GM21825 (cell line): ENCODE data around the gene LRP1B.

ENCODE experiments used
- ATAC-seq: cut with Tn5 transposase; IDR thresholded peaks from one replicate; pipeline ENCODE4 v1.9.1; 2021; ENCODE audit warnings: mild to moderate bottlenecking, moderate library complexity; ENCODE audit not compliant: unreplicated experiment

Gene LRP1B

DNA sequence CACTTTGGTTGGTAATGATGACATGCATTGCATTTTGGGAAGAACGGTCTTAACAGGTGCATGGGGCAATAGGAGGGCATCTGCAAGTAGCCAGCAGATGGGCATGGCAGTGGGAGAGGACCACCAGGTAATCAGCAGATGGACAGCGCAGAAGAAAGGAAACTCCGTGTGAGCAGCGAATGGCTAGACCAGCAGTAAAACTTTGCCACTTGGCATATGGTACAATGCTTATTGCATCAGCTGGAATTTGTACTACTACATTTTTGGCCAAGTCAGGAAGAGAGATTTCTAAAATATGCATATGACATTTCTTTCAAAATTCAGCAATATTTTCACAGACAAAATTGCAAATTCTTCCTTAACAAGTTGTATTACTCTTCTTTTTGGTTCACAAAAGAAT is 768.5 kb downstream of the LRP1B start:
- ATAC-seq, result no peak

DNA sequence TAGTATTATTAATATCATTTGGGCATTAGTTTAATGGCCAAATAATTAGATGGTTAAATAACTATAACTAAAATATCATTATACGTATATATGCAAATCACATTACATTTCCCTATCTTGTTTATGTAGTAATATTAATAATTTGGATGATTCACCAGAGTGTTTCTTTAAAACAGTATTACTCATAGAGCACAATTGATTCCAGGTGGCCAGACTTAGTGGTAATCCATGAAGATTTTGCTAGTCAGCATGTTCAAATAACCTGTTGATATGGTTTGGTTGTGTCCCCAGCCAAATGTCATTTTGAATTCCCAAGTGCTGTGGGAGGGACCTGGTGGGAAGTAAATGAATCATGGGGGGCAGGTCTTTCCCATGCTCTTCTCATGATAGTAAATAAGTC is 782.3 kb downstream of the LRP1B start:
- ATAC-seq, result no peak

DNA sequence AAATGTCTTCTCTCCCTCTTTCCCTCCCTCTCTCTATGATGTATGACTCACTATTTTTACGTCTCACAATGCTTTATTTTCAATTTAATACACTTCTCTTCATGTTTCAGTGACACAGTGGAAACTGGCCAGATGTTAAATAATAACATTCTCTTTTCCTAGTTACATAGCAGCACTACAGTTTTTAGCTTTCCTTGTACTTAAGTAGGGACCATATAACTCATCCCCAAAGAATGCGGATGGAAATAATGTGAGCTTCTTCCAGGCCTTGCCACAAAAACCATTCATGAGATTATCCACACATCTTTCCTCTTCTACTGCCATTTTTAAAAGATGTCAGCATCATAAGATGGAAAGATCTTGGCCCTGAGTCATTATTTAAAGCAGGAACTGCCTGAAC is 789.4 kb downstream of the LRP1B start:
- no peak for ATAC-seq

DNA sequence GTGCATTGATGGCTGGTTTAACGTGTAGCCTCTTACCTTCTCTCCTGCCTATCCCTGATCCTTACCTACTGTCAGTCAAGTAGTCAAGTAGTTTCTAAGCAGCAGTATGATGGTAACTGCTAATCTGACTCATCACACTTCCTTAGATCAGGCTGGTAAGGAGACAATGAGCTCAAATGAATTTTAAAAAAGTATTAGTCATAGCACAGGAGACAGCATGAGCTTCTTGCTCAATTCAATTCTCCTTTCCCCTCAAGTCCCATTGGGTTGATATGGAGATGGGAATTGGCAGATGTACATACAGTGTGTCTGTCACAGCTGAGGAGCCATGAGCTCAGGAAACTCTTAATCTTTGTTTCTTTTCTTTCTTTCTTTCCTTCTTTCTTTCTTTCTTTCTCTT is 799.7 kb downstream of the LRP1B start:
- no peak for ATAC-seq

DNA sequence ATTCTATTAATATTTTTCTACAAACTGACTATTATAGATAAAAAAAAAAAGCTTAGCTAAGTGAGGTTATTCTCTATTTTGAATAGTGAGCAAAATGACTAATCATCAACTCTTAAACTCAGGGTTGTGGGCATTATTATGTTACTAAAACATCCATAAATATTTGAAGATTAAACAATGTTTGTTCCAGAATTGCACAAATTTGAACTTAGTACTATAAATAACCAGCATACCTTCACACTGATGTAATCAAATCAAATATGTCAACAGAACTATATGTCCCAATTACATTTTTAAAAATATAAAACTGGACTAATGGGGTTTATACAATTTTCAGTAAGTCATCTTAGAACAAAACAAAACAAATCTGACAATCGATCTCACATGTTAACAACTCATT is 800.9 kb downstream of the LRP1B start:
- ATAC-seq, result no peak

DNA sequence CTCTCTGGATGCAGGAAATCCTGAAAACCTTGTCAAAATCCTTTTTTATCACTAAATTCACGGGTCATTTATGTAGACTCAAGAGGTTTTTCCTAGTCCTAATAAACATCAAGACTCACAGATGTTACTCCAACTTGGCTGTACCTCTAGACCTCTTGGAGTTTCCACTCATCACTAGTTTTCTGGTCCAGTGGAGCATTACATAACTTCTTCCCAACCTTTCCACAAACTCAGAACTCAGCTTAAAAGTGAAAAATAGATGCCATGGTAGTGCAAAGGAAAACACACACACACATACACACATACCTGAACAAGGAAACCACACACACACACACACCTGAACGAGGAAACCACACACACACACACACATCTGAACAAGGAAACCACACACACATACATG is 807.2 kb downstream of the LRP1B start:
- no peak for ATAC-seq

DNA sequence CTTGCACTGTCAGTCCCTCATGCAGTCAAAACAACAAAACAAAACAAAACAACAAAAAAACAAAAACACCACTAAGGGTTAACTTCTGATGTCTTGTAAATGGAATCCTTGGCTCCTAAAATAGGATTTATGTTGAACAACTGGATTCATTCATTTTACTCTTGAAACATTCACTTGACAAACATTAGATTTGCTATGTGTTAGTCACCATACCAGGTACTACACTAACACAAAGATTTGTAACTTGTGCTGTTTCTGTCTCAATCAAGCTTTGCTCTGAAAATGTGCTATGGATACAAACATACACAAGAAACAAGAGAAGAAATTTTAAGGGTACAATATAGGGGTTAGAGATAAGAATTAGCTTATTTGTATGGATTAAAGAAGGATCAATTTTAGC is 812.8 kb downstream of the LRP1B start:
- no peak for ATAC-seq

DNA sequence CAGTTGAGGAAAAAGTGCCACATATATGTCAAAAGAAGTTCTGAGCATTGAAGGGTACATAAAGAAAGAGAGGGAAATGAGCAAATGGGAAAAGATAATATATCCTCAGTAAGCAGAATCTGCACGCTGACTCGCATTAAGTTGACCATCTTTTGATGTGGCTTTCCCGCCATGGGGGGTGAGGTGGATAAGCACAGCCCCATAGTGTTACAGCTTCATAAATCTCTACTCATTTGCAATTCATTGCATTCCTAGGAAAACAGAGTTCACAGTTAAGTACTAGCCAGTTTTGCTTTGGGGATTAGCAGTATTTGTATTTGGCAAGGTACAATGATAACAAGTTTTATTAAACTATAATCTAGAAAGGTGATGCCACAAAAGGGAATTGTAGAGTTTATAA is 814.2 kb downstream of the LRP1B start:
- ATAC-seq, result no peak

DNA sequence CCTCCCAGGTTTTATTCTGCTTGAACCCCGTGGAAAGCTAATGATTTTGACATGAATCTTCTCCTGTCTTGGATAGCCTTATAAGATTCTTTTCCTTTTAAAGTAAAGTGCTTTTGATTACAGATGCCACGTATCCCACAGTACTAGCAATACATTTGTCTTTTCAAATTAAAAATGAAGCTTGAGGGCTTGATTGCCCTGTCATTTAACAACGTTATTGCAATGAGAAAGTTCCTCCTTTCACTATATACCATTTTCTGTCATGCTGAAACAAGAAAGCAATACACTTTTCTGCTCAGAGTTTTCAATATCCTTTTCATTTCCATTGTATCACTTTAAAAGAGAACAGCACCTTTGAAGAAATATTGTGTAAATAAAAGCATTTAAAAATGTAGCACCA is 814.7 kb downstream of the LRP1B start:
- ATAC-seq, result no peak

DNA sequence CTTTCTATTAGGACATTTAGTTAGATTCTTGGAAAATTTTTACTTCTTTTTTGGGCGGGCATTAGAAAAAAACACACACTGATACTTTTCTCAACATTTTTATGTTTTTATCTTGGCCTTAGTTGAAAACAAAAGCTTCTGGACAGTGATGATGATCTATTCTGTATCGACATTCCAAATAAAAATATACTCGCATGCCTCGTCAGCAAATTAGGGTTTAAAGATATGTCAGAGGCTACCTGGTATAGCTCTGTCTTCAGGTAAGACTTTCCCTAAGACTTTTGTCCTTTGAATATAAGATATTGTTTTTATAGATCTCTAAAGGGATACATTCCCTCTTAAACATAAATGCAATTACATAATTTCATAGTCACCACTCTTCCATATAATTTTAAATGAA is 816.8 kb downstream of the LRP1B start:
- no peak for ATAC-seq

DNA sequence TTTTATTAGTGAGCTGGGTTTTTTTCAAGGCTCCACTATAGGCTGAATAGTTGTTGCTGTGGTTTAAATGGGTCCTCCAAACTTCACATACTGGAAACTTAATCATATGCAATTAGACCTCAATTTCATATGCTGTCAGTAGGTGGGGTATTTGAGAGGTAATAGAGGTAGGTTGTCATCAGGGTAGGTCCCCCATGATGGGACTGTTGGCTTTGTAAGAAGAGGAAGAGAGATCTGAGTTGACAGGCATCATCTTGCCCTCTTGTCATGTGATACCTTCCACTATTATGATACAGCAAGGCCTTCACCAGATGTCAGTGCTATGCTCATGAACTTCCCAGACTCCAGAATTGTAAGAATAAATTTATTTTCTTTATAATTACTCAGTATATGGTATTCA is 819.4 kb downstream of the LRP1B start:
- no peak for ATAC-seq

DNA sequence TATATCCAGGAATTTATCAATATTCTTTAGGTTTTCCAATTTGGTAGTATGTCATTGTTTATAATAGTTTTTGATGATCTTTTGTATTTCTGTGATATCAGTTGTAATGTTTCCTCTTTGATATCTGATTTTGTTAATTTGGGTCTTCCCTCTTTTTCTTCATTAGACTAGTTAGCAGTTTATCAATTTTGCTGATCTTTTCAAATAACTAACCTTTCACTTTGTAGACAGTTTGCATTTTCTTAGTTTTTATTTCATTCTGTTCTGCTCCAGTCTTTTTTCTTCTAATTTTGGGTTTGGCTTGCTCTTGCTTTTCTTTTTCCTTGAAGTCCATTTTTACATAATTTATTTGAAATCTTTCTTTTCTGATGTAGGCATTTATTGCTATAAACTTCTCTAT is 824.4 kb downstream of the LRP1B start:
- ATAC-seq, result no peak

DNA sequence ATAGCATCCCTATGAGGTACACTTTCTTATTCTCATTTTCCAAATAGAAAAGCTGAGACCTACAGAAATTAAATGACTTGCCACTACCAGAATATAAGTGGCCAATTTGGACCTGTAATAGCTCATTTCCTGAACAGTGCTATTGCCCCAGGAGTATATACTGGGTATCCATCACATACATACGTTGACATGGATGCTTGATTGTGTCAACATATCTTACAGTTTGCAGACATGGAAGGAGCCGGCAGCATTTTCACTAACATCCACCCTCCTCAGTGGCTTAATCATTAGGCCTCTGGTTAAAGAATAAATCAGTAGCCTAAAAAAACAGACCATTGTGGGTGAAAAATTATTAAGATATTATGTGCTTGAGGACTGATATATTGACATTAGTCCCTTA is 829.3 kb downstream of the LRP1B start:
- no peak for ATAC-seq

DNA sequence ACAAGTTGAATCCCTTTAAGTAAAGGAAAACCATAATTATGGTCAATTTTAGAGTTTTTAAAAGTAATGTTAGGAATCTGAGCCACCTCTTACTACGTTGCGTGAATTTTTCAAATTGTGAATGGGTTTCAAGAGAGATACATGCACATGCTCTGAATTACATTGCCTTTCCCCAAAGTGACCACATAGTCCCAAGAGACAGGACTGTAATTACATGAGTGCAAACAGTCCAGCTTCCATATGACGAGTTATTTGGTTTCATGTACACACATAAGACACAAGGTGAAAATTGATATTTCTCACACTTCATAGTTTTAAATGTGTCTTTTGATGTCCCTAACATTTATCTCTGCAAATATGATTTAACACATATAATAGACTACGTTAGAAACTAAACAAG is 850.8 kb downstream of the LRP1B start:
- ATAC-seq, result no peak

DNA sequence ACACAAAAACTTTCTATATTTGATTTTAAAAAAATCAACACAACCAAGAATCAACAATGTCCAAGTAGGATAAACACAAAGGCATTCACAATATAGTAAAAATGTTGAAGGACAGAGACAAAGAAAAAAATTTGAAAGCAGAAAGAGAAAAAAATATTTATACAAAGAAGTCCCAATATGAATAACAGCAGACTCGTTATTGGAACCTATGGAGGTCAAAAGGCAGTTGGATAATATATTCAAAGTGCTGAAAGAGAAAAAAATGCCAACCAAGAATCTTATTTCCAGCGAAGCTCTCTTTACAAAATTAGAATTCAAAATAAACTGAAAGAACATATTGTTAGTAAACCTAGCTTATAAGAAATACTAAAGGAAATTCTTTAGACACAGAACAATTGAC is 859.5 kb downstream of the LRP1B start:
- ATAC-seq, result no peak

DNA sequence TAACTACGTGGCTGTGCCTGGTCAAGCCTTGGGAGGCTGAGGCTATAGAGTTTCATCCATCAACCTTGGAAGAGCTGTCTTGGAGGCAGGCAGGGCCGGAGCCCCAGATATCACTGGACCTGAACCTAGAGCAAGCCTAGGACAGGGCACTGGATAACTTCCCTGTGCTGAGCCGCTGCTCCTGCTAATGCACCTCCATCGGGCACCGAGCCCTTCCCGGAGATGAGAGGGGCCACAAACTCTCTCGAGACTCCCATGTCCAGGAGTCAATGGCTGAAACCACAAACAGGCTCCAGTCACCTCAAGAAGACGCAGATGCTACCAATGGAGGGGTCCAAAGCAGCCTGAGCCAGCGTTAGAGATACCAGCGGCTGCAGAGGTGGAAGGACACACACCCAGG is 866.0 kb downstream of the LRP1B start:
- ATAC-seq, result no peak

DNA sequence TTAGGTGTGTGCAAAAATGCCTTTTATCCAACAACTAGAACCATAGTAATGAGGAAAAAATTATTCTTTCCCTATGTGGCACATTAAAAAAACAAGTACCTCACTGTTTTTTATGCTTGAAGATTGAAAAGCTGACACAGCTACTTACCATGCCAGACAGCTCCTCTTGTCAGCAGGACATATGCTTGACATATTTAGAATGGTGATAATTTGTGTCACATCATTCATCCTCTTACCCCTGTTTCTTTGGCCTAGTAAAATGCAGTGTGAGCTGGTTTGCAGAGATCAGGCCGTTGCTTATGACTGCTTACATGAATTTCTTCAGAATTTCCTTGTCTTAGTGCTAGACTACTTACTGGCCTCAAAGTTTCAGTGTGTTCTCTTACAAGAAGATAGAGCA is 869.9 kb downstream of the LRP1B start:
- ATAC-seq, result no peak

DNA sequence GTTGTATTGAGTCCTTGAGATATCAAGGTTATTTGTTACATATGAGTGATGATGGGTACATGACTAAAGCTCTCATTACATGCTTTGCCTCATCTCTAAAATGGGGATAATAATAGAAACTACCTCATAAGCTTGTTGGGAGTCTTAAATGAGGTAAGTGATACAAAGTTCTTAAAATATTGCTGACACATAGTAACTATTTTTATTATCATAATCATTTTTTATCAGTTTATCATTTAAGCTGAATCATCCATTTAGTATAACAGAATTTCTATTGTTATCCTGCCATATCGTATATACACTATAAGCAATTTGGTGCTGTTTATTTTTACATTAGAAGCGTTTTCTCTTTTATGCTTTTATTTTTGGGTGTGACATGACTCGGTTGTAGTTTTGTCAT is 871.1 kb downstream of the LRP1B start:
- ATAC-seq, result no peak

DNA sequence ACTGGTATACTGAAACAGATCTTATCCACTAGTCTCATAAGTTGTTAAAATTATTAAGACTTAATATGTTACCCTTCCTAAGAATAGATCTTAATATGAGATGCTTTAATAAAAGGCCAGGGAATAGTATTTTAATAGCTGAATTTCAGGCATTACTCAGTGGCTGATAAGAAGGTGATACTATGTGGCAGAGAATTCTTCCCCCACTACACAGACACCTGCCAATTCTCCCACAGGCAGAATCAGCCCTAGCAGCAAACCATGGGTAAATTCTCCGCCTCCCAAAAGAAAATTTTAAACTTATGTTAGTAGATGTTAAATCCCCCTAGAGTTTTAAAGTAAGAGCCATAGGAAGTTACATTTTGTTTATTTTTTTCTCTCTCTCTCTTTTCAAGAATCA is 888.8 kb downstream of the LRP1B start:
- no peak for ATAC-seq

DNA sequence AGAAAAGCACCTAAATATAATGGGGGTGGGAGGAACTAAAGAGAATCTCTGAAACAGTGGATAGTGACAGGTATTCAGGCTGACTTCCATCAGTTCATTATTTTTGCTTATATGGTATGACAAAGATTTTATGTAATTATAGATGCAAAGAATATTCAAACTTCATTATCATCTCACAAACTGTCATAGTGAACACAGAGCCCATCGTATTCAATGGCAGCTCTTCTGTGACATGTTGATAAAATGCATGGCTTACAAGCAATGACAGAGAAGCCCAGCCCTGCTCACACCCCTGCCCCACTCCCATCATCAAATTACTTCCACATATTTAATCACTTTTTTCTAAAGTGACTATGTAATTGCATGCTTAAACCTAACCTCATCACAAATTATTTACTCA is 904.3 kb downstream of the LRP1B start:
- ATAC-seq, result no peak

DNA sequence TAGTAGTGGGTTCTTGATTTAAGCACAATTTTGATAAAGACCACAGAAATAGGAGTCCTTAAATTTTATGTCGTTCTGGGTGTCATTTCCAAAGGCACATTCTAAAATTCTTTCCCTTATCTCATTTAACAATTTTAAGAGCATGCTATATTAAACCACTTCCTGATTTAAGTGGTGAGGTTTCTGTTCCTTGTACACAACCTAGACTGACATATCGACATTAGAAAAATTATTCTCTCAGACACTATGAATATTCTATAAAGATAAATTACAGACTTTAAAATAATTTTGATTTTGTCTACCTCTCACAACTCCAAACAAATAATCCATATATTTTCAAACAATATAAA is 923.8 kb downstream of the LRP1B start:
- ATAC-seq, result no peak

DNA sequence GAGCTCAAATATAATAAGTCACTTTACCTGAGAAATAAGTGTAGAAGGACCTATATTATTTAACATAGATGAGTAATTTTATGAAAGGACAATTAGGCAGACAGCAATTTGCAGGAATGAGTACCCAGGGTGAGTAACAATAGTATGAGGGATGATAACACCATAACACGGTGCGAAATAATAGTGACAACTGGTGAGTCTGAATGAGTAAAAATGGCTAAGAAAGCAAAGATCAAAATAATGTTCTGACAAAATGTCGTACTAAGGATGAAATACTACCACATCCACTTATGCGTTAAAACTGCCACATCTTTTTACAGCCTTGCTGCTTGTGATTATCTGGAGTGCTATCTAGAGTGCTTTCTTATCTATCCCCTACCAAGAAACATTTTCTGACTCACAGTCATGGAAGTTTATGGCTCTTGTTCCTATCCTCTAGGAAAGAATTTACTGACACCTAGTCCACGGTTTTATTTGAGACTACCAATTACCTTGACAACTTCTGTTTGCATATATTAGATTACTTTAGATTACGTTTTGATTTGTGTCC is 929.7 kb downstream of the LRP1B start:
- ATAC-seq, result no peak

DNA sequence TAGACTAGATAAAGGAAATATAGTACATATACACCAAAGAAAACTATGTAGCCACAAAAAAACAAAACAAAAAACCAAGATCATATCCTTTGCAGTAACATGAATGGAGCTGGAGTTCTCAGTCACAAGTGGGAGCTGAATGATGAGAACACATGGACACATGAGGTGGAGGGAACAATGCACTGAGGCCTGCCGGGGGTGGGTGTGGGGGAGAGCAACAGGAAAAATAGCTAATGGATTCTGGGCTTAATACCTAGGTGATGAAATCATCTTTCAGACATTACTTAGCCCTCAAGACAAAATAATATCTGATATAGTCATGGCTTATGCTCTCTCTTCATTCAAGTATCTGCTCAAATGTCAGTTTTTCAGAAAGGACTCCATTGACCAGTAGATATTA is 930.6 kb downstream of the LRP1B start:
- no peak for ATAC-seq

DNA sequence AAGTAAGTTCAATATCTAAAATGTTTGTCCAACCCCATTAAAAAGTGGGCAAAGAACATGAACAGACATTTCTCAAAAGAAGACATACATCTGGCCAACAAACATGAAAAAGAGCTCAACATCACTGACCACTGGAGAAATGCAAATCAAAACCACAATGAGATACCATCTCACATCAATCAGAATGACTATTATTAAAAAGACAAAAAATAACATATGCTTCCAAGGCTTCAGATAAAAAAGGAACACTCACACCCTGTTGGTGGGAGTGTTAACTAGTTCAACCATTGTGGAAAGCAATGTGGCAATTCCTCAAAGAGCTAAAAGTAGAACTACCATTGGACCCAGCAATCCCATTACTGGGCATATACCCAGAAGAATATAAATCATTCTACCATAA is 931.1 kb downstream of the LRP1B start:
- no peak for ATAC-seq
